Upper lobe of left lung (tissue), 4 donors: ENCODE results near the gene CDKN1C.

Source experiments
- CTCF ChIP-seq, 6 experiments: fragments of 450-650 bp in 4 of 6; fragments of 200-600 bp in 2 of 6; sonication (generic) in 2 of 6; IDR thresholded peaks; one replicate each; pipeline ENCODE4 v1.5.1; 2016 to 2019; ENCODE audit warnings: antibody characterized with exemption in 6 of 6
- EP300 ChIP-seq, 4 donors: sonication (generic); formaldehyde crosslinking; IDR thresholded peaks; one replicate each; pipeline ENCODE4 v1.5.1; 2017; ENCODE audit warnings: antibody characterized with exemption in 4 of 4, control low read depth in 2 of 4
- POLR2A ChIP-seq, 4 donors: fragments of 450-650 bp; IDR thresholded peaks; one replicate each; pipeline ENCODE4 v1.5.1; 2016 to 2017; ENCODE audit warnings: antibody characterized with exemption in 4 of 4, mild to moderate bottlenecking in 2 of 4
- POLR2AphosphoS5 ChIP-seq, 2 donors: sonication (generic); formaldehyde crosslinking; IDR thresholded peaks; one replicate each; pipeline ENCODE4 v1.5.1; 2017; ENCODE audit warnings: antibody characterized with exemption in 2 of 2

- TF ChIP-seq CTCF (IDR thresholded peaks at IDR 0.05) (no peak), POLR2AphosphoS5 (IDR thresholded peaks at IDR 0.05) (no peak), POLR2A (IDR thresholded peaks at IDR 0.05) (no peak), EP300 (IDR thresholded peaks at IDR 0.05) (no peak)
Observed at GRCh38 chr11:2932850-2933251, 47.3 kb upstream of the CDKN1C start.
